SH-SY5Y (cell line): Measurements from ENCODE around the gene ITGAL.

Experiments
- GATA2 ChIP-seq: IDR thresholded peaks from 2 replicates; pipeline ENCODE4 v1.6.1; 2011; ENCODE audit warnings: mild to moderate bottlenecking, low read depth, low read length
- GATA3 ChIP-seq: IDR thresholded peaks from 2 replicates; pipeline ENCODE4 v1.6.1; 2011; ENCODE audit warnings: low read depth, mild to moderate bottlenecking, low read length, moderate library complexity

ITGAL gene

DNA sequence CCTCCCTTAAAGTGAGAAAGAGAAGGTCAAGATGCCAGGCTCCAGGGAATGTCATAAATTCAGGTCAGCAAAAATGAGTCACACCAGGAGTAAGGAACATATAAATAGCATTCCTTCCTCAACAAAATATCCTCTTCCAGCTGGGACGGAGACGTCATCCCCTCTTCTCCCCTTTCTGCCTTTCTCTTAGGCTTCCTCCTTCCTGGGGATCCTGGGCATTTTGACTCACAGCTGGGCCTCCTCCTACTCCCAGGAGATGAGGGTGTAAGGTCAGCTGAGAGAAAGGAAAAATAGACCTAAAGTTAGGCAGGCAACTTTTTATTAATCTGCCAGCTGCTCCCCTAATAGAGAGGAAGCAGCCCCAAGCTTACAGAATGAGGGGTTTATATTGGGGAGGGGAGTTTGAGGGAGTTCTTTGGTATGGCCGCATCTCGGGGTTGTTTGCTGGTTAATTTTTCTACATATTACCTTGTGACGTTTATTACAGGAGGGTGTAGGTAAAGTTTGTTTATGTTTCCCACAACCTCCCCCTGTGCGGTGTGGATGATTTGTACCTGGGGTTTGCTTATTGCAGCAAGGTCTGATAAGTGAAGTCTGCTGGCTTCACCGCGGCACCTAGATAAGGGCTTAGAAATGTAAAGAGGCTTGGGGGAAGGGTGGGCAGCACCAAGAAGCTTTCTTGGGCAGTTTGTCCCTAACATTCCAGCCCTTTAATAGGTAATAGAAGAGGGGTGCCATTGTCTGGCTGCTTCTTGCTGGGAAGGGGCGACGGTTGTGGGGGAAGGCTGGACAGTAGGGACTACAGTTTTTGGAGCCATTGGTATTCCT, 69.2 kb downstream of the ITGAL start:
- TF ChIP-seq GATA3 (no peak), GATA2 (no peak)

DNA sequence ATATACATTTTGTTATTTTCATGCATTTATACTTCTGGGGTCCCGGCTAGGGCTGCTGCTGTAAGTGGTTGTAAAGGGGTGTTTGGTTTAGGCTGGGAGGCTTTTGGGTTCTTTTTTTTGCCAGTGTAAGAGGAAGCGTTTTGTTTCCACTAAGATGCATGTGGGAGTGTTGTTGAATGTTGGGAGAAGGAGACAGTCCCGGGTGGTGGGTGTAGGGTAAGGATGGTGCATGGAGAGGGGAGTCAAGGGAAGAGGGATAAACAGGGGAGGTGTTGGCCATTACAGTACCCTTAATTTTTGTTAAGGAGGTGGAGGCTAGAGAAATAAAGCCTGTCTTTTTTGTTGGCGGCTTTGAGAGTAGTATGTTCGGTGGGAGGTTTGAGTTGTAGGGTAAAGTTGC, 70.5 kb downstream of the ITGAL start:
- TF ChIP-seq GATA3 (no peak), GATA2 (no peak)

DNA sequence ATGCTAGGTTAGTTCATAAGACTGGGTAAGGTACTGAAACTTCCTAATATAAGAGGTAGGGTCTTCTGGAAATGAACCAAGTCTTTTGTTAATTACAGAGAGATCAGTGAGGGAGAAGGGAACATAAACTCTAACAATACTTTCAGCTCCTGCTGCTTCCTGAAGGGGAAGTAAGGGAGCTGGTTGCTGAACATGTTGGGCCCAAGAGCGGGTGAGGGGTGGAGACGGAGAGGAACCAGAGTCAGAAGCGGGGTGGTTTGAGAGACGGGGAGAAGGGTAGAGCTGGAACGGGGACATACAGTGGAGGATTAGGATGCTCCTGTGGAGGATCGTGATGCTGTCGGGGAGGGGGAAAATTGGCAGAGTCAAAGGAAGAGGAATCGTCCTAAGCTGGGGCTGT, 73.6 kb downstream of the ITGAL start:
- TF ChIP-seq GATA3: no peak
- no peak for TF ChIP-seq GATA2

DNA sequence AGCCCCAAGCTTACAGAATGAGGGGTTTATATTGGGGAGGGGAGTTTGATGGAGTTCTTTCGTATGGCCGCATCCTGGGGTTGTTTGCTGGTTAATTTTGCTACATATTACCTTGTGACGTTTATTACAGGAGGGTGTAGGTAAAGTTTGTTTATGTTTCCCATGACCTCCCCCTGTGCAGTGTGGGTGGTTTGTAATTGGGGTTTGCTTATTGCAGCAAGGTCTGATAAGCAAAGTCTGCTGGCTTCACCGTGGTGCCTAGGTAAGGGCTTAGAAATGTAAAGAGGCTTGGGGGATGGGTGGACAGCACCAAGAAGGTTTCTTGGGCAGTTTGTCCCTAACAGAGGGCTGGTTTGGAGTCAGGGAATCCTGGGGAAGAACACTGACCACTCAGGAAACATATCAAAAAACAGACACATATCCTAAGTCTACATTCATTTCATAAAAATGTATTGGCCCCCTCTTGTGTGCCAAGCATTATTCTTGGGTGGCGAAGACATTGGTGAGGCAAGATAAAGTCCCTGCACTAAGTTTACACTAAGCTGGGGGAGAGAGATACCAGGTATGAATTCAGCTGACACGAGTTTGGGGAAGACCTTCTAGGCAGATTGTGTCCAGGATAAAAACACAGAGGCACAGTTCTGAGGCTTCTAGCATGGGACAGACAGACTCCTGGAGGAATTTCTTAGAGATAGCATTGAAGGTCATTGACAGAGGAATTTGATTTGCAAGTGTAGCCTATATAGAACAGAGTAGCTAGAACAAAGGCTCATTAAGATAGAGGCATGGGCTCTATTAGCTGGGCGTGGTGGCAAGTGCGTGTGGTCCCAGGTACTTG, 76.1 kb downstream of the ITGAL start:
- TF ChIP-seq GATA2 (no peak), GATA3 (no peak)

DNA sequence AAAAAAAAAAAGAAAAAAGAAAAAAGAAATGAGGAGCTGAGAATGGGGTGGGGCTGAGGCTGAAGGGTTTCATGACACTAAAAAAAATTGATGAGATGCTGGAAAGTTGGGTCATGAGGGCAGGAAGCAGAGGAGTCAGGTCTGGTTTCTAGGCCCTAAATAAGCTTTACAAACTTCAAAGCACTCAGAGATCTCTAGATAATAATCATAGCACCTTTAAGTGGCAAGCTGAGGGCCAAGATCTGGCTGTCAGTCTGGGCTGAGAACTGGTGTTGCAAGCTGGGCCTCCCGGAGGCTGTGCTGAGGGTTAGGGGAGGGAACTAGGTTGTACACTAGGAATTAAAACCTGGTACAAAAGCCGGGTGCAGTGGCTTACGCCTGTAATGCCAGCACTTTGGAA, 79.2 kb downstream of the ITGAL start:
- TF ChIP-seq GATA2 (no peak), GATA3 (no peak)

DNA sequence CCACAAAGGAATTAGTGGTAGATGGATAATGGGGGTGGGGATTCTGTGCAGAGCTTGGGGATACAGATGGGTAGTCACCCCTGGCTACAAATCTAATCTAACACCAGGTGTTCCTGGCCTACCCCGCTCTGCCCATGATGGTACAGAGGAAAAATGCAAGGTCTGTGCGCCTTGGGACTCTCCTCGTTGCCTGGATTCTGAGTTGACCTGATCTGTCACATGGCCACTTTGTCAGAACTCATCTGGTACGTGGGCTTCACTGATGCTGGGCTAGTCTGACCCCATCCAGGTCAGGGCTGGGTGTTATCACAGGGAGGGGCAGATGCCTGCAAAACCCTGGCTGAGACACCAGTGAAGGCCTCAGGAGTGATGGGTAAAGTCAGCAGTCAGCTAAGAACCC, 80.4 kb downstream of the ITGAL start:
- no peak for TF ChIP-seq GATA2
- no peak for TF ChIP-seq GATA3

DNA sequence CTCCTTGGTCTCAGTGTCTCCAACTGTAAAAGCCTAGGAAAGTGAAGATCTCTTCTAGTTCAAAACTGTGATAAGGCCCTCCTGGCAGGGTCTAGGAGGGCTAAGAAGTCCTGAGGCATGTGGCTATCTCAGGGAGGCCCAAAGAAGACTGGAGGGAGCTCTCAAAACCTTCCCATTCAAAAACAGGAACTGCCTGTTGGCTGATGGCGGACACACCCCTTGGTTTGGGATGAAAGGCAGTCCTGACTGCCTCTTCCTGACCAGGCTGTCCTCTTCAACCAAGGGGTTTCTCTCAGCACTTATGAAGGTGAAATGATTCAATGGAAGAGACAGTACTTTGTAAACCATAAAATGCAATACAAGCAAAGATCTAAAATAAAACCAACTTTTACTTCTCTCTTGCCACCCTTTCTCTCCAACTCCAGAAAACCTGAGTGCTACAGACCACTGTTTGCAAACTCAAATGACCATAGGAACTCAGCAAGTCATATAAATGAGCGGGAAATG, 80.9 kb downstream of the ITGAL start:
- TF ChIP-seq GATA3 (no peak), GATA2 (no peak)

DNA sequence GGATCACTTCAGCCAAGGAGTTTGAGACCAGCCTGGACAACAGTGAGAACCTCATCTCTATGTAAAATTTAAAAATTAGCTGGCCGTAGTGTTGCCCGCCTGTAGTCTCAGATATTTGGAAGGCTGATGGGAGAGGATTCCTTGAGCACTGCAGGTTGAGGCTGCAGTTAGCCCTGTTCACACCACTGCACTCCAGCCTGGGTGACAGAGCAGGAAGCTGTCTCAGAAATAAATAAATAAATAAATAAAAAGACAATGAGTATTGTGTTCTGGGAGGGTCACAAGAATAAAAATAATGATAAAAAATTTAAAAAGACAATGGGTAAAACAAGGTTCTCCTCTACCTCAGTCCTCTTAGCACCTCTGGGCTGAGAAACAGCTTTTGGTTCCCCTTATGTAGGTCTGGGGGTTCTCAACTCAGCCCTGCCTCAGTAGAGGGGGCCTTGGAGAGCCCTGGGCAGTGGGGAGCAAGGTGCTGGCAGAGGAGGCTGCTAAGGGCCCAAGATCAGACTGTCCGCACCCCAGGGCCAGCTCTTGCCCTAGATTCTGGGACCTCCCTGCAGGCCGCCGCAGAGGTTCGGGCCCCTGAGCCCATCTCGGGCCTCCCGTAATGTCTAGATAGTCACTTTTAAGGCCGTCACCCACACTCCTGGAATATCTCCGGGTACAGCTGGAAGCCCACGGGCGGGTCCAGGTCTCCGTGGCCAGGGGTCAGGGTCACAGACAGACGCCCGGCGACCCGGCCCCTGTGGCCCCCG, 82.2 kb downstream of the ITGAL start:
- TF ChIP-seq GATA3 (no peak), GATA2 (no peak)

DNA sequence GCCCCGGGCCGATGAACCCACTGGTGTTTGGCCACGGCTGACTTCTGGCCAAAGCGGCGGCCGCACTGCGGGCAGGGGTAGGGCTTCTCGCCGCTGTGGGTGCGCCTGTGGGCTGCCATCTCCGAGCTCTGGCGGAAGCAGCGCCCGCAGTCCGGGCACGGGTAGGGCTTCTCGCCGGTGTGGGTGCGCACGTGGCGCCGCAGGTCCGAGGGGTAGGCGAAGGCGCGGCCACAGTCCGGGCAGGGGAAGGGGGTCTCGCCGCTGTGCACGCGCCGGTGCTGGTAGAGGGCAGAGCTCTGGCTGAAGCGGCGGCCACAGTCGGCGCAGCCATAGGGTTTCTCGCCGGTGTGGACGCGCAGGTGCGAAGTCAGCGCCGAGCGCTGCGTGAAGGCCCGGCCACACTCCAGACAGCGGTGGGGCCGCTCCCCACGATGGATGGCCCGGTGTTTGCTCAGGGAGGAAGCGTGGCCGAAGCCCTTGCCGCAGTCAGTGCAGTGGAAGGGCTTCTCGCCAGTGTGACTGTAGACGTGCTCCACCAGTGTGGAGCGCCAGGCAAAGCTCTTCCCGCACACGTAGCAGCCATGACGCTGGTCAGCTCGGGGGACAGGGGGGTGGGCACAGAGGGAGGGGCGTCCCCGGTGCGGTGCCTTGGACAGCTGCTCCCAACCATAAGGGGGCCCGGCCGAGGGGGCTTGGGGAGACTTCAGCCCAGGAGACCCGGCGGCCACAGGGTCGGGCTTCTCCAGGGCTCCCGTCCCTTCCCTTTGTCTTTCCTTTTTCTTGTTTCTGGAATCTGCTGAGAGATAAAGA, 83.0 kb downstream of the ITGAL start:
- no peak for TF ChIP-seq GATA2
- TF ChIP-seq GATA3: no peak

DNA sequence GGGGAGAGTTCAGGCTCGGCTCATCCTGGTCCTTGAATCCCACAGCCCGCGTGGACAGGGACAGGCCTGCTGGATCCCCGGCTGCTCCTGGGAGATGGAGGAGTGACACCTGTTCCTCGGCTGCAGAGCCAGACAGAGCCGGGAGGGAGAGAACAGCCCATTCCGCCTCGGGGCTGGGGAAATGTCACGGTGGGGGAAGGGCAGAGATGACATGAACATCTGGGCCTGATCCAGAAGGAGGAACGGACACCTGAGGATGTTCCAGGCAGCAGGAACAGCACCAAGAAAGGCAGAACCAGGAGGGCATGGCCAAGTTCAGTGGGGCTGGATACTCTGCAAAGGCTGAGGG, 83.6 kb downstream of the ITGAL start:
- TF ChIP-seq GATA3 (no peak), GATA2 (no peak)

DNA sequence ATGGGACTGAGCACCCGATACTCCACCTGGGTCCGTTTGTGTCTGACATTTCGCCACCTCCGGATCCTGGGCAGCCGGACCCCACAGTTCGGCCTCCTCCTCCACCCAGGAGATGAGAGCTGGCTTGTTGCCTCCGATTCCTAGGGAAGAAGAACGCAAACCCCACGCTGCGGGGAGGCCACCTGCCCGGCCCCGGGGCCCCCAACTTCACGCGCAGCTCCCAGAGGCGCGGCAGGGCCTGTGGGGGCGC, 85.1 kb downstream of the ITGAL start:
- TF ChIP-seq GATA3: no peak
- no peak for TF ChIP-seq GATA2

DNA sequence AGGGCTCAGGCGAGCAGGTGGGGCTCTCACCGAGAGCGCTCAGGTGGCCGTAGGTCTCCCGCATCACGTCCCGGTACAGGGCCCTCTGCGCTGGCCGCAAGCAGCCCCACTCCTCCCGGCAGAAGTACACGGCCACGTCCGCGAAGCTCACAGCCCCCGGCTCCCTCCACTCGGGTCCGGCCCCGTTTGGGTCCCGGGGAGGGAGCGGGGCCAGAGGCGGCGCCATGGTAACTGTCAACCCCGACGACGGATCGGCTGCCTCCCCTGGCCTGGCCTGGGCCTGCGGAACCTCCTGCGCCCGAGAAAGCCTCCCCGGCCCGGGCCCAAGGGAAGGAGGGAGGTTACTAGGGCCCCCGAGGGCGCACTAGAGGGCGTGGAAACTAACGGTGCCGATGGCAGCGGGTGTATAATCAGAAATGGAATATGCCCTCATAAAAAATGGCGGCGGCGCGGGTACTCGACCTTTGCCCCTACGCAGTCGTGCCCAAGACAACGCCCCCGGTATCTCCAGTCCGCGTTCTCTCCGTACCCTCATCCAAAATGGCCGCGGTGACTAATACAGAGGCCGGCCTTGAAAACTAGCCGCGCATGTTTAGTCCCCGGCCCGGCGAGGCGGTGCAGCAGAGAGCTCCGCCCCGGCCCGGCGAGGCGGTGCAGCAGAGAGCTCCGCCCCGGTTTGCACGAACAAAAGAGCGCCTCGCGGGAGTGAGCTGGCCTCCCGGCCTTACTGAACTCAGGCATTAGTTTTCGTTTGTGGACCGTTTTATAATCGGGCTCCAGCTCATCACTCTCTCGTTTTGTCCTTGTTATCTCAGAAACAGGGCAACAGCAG, 85.6 kb downstream of the ITGAL start, which contains the start of gene ZNF764:
Gene ZNF764 (minus strand): TSS at position 418 of the 832 bp plus-strand sequence. CDS start 192 bp downstream, at position 226.
- TF ChIP-seq GATA3: no peak
- TF ChIP-seq GATA2: no peak
